Endothelial cell of umbilical vein (primary cell): ENCODE data around the gene TMEM63B. TPM values are rescaled to one million over a fixed set of nuclear protein-coding genes. Genes with fewer than 3 reads are reported as not detected.

Source experiments
- BruUV-seq: library from RNA; stranded (reverse); fragments of 400-500 nt; replicated peaks from 2 replicates; lab custom pipeline; 2021; lab: Mats Ljungman, UMichigan
- CTCF ChIA-PET: fragments of 300-600, 350-600 bp; sonication (Branson Sonifier 250); formaldehyde crosslinking; loops from one replicate; lab custom pipeline; 2021; ENCODE audit warnings: antibody characterized with exemption, inconsistent platforms; lab: Charles Lee
- POLR2A ChIA-PET: fragments of 300-600, 350-600 bp; sonication (Branson Sonifier 250); formaldehyde crosslinking; loops from one replicate; lab custom pipeline; 2021; ENCODE audit warnings: antibody characterized with exemption, inconsistent platforms; lab: Charles Lee
- DNase-seq: peaks from one replicate; pipeline ENCODE4 v3.0.0-alpha.2; 2011; ENCODE audit warnings: low read depth, low spot score
- FAIRE-seq: peaks from 2 replicates; lab custom pipeline; 2011; peaks lifted over from hg19 to GRCh38; lab: Jason Lieb, UNC
- H2AFZ ChIP-seq: 2 replicates; pipeline ENCODE4 v1.6.0; 2012; ENCODE audit warnings: low read depth, low read length, control low read depth, inconsistent platforms
- H3K27ac ChIP-seq: 2 replicates; pipeline ENCODE4 v1.5.1; 2011; ENCODE audit warnings: low read depth, mild to moderate bottlenecking, control low read depth, low read length, moderate library complexity; ENCODE audit not compliant: insufficient read depth
- H3K27me3 ChIP-seq, 2 experiments: 2 replicates each; pipeline versions ENCODE4 v1.6.0 to v1.6.1; 2011; ENCODE audit warnings: low read length in 2 of 2, mixed read lengths in 1 of 2; ENCODE audit not compliant: control insufficient read depth in 2 of 2, insufficient read depth in 2 of 2
- H3K36me3 ChIP-seq, 2 experiments: 2 replicates in 1 of 2; 3 replicates in 1 of 2; pipeline ENCODE4 v1.5.1; 2011; ENCODE audit warnings: low read length in 2 of 2, mild to moderate bottlenecking in 1 of 2, moderate library complexity in 1 of 2; ENCODE audit not compliant: control insufficient read depth in 2 of 2, insufficient read depth in 2 of 2; ENCODE audit errors: extremely low read depth in 1 of 2
- H3K4me1 ChIP-seq: 3 replicates; pipeline ENCODE4 v1.5.1; 2011; ENCODE audit warnings: mild to moderate bottlenecking, low read length; ENCODE audit not compliant: control insufficient read depth, insufficient read depth; ENCODE audit errors: extremely low read depth
- H3K4me2 ChIP-seq: 2 replicates; pipeline ENCODE4 v1.6.1; 2011; ENCODE audit warnings: low read length, control low read depth, mixed read lengths; ENCODE audit not compliant: insufficient read depth
- H3K4me3 ChIP-seq, 3 experiments: fragments of 200-600 bp in 1 of 3; sonication (generic), shearing (Covaris generic) in 1 of 3; replicated peaks in 1 of 3; 2 replicates each; pipeline ENCODE4 v1.5.1; 2011 to 2016; ENCODE audit warnings: control low read depth in 3 of 3, low read length in 3 of 3, mild to moderate bottlenecking in 2 of 3, inconsistent platforms in 1 of 3, low read depth in 1 of 3, moderate library complexity in 1 of 3; ENCODE audit not compliant: insufficient read depth in 1 of 3
- H3K79me2 ChIP-seq: 2 replicates; pipeline ENCODE4 v1.6.0; 2012; ENCODE audit warnings: low read length, inconsistent platforms; ENCODE audit not compliant: control insufficient read depth, insufficient read depth
- H3K9ac ChIP-seq: replicated peaks from 2 replicates; pipeline ENCODE3; 2011; ENCODE audit warnings: low read length, control low read depth; ENCODE audit not compliant: insufficient read depth; ENCODE audit errors: extremely low read depth
- H3K9me1 ChIP-seq: replicated peaks from 3 replicates; pipeline ENCODE4 v1.6.0; 2011; ENCODE audit warnings: mild to moderate bottlenecking, low read length; ENCODE audit not compliant: control insufficient read depth, insufficient read depth; ENCODE audit errors: extremely low read depth
- H3K9me3 ChIP-seq: replicated peaks from 2 replicates; pipeline ENCODE4 v1.5.1; 2012; ENCODE audit warnings: low read length, inconsistent platforms; ENCODE audit not compliant: control insufficient read depth, insufficient read depth
- H4K20me1 ChIP-seq: replicated peaks from 2 replicates; pipeline ENCODE3; 2011; ENCODE audit warnings: mild to moderate bottlenecking, low read length; ENCODE audit not compliant: control insufficient read depth, insufficient read depth; ENCODE audit errors: extremely low read depth
- EZH2 ChIP-seq: IDR thresholded peaks from 2 replicates; pipeline ENCODE4 v1.6.1; 2012; ENCODE audit warnings: borderline replicate concordance, low read depth, mild to moderate bottlenecking, moderate library complexity, low read length, inconsistent platforms; ENCODE audit not compliant: severe bottlenecking
- FOS ChIP-seq: IDR thresholded peaks from 2 replicates; pipeline ENCODE4 v1.6.1; 2011; ENCODE audit warnings: mild to moderate bottlenecking, low read length, moderate library complexity, borderline replicate concordance; ENCODE audit not compliant: insufficient read depth
- GATA2 ChIP-seq: IDR thresholded peaks from 2 replicates; pipeline ENCODE4 v1.7.0; 2011; ENCODE audit warnings: low read depth, mild to moderate bottlenecking, moderate library complexity, mixed read lengths, low read length; ENCODE audit not compliant: insufficient read length, insufficient read depth
- JUN ChIP-seq: IDR thresholded peaks from 2 replicates; pipeline ENCODE4 v1.6.1; 2011; ENCODE audit warnings: borderline replicate concordance, low read depth; ENCODE audit not compliant: insufficient read length, insufficient read depth
- MYC ChIP-seq: IDR thresholded peaks from one replicate; pipeline ENCODE4 v1.6.1; 2011; ENCODE audit warnings: mild to moderate bottlenecking, low read depth, low read length
- POLR2A ChIP-seq: IDR thresholded peaks from 2 replicates; pipeline ENCODE4 v1.6.1; 2012; ENCODE audit warnings: low read depth, mild to moderate bottlenecking, control low read depth, low read length
- POLR2AphosphoS5 ChIP-seq: IDR thresholded peaks from 2 replicates; pipeline ENCODE4 v1.6.1; 2012; ENCODE audit warnings: low read depth, mild to moderate bottlenecking, control low read depth, low read length, moderate library complexity; ENCODE audit not compliant: insufficient read depth
- dilution Hi-C: fragments of 300-500 bp; cut with MboI; formaldehyde crosslinking; loops from one replicate; pipeline ENCODE4 v1.15.0; 2019; ENCODE audit warnings: low sequenced_read_pairs; ENCODE audit not compliant: extremely low pct_ligation_motif_present
- intact Hi-C: fragments of 100-400 bp; cut with micrococcal nuclease; formaldehyde crosslinking; loops from one replicate; pipeline ENCODE4 v1.10.0; 2022
- polyA plus RNA-seq, 4 experiments: library from polyadenylated mRNA; depleted of rRNA in 3 of 4; stranded (reverse) in 3 of 4; unstranded in 1 of 4; fragments of >200 nt; gene quantifications; 2 replicates each; pipeline versions ENCODE4 v1.2.1 to v1.2.3, GENCODE V29; 2011 to 2012; ENCODE audit warnings: missing spikeins in 1 of 4
- total RNA-seq: library from RNA; stranded (reverse); gene quantifications from 2 replicates; pipeline ENCODE4 v1.2.3, GENCODE V29; 2021
- TF ChIP-seq, protein P1 (sequence below): IDR thresholded peaks from 2 replicates; pipeline ENCODE4 v1.6.1; 2011; ENCODE audit not compliant: insufficient read depth, insufficient read length
- TF ChIP-seq, protein P2 (sequence below), 2 donors: IDR thresholded peaks; 1 replicate in 1 of 2; 2 replicates in 1 of 2; pipeline ENCODE4 v1.5.1; 2011; ENCODE audit warnings: low read length in 2 of 2, mild to moderate bottlenecking in 2 of 2, moderate library complexity in 2 of 2, control low read depth in 1 of 2, inconsistent platforms in 1 of 2, low read depth in 1 of 2; ENCODE audit not compliant: insufficient read depth in 1 of 2; ENCODE audit errors: extremely low read depth in 1 of 2

TMEM63B gene
- total and polyA plus RNA-seq, 2 donors (not counting 3 experiments of a cell fraction or from before 2014, with no cell fraction given), result 49.7 to 56.1 TPM

- dilution Hi-C loops (no loop called here), intact Hi-C loops (no loop called here)
- H3K36me3 ChIP-seq, result no peaks in the 10 kb centered on the region
- CTCF ChIA-PET, result no interaction called here
- no peaks in the 10 kb centered on the region for H4K20me1 ChIP-seq
- H3K9ac ChIP-seq, result no peak overlapping the region
- H2AFZ ChIP-seq, result no peak overlapping the region
- no peaks in the 10 kb centered on the region for H3K4me1 ChIP-seq
- no peak overlapping the region for H3K4me2 ChIP-seq
- H3K9me1 ChIP-seq, result no peaks in the 10 kb centered on the region
- POLR2A ChIA-PET, result no interaction called here
- no peak for FAIRE-seq
- no peaks in the 10 kb centered on the region for H3K79me2 ChIP-seq
- no peaks in the 10 kb centered on the region for H3K9me3 ChIP-seq
- DNase-seq, result no peak
- no peak overlapping the region for H3K4me3 ChIP-seq
- TF ChIP-seq POLR2A (no peak), MYC (no peak), JUN (no peak), FOS (no peak), GATA2 (no peak), EZH2 (no peak), POLR2AphosphoS5 (no peak)
- TF ChIP-seq, protein P1, sequence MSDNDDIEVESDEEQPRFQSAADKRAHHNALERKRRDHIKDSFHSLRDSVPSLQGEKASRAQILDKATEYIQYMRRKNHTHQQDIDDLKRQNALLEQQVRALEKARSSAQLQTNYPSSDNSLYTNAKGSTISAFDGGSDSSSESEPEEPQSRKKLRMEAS, result no peak
- TF ChIP-seq, protein P2, sequence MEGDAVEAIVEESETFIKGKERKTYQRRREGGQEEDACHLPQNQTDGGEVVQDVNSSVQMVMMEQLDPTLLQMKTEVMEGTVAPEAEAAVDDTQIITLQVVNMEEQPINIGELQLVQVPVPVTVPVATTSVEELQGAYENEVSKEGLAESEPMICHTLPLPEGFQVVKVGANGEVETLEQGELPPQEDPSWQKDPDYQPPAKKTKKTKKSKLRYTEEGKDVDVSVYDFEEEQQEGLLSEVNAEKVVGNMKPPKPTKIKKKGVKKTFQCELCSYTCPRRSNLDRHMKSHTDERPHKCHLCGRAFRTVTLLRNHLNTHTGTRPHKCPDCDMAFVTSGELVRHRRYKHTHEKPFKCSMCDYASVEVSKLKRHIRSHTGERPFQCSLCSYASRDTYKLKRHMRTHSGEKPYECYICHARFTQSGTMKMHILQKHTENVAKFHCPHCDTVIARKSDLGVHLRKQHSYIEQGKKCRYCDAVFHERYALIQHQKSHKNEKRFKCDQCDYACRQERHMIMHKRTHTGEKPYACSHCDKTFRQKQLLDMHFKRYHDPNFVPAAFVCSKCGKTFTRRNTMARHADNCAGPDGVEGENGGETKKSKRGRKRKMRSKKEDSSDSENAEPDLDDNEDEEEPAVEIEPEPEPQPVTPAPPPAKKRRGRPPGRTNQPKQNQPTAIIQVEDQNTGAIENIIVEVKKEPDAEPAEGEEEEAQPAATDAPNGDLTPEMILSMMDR (IDR thresholded peaks at IDR 0.05; ENCODE audit: extremely low read depth in 1 of 2, insufficient read depth in 1 of 2, low read depth in 1 of 2, low read length in 2 of 2), result no peak
- no peak overlapping the region for H3K27ac ChIP-seq
- H3K27me3 ChIP-seq, result peaks cover 2 to 25% of the 10 kb centered on the region in 2 experiments
- BruUV-seq, result no TSS peak
These were observed 40.2 kb downstream of the TMEM63B start for GRCh38 chr6:44167567-44167966.
